Smooth muscle cell of the brain vasculature (primary cell): ENCODE measurements around the gene ZMYND15.

Experiments
- DNase-seq: peaks from one replicate; pipeline ENCODE4 v3.0.0-alpha.2; 2012; ENCODE audit warnings: low read depth, low spot score

The ZMYND15 gene

DNA sequence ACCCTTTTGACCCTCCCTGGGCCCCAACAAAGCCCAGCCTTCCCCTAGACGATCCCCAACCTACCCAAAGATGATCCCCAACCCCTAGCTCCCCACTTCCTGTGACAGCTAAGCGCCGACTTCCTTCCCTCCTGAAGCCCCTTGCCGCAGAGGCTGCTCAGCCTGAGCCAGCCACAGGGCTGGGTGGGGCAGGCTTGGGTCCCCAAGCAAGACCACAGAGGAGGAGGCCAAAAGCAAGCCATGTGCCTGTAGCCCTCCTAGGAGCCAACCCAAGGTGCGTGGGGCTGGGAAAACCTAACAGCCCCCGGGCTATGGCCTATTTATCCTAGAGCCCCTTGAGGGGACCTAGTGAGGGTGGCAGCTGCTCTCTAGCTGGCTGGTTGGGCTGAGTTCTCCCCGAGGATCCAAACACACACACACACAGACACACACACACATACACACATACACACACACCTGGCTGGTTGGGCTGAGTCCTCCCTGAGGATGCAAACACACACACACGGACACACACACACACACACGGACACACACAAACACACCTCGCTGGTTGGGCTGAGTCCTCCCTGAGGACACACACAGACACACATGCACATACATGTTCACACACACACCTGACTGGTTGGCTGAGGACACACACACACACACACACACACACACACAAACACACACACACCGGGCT, 24.4 kb upstream of the ZMYND15 start:
- no peak for DNase-seq

DNA sequence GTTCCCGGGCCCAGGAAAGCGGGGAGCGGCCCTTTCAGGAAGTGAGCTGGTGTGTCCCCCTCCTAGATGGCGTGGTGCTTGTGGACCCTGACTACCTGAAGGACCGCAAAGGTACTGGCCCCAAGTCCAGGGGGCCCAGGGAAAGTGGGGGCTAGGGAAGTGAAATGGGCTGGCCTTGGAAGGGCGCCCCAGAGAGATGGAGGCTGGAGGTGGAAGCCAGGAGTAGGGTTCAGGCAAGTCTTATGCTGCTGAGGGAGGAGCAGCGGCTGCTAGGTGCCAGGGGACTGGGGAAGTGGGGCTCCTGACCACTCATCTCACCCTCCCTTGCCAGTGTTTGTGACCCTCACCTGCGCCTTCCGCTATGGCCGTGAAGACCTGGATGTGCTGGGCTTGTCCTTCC, 23.6 kb upstream of the ZMYND15 start:
- no peak for DNase-seq

- DNase-seq, result no peak
These were observed 21.8 kb upstream of the ZMYND15 start for GRCh38 chr17:4717791-4718190.

- DNase-seq, result no peak
These were observed 21.4 kb upstream of the ZMYND15 start for GRCh38 chr17:4718276-4718675.

DNA sequence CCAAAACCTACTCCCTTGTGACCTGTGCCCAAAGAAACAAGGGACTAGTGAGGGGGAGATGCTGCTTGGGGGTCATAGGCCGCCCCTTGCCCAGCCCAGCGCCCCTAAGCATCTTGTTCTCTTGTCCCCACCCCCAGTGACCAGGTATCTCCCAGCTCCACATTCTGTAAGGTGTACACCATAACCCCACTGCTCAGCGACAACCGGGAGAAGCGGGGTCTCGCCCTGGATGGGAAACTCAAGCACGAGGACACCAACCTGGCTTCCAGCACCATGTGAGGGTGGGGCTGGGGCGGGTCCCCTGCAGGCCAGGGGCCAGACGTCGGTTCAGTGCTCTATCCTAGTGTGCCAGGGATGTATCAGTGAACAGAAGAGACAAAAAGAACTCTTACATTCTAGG, 20.5 kb upstream of the ZMYND15 start:
- DNase-seq, result no peak

DNA sequence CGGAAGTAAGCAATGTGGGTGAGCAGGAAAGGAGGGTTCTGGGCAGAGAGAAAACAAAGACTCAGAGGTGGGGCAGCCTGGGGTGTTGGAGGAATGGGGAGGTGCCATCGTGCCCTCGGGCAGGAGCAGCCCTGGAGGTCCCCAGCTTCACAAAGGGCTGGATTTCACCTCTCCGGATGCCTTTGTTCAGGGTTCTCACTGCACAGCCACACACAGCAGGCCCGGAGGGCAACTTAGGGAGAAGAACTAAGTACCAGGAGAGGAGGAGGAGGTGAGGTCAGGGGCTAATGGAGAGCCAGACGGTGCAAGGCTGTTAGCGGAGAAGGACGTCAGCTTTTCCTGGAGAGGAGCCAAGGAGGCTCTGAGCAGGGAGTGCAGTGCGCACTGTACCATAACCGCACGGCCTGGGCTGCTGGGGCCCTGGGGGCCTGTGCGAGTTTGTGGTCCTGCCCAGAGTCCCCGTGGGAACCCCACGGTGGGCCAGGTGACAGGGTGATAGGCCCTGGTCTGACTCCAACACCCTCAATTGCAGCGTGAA, 19.9 kb upstream of the ZMYND15 start:
- no peak for DNase-seq

DNA sequence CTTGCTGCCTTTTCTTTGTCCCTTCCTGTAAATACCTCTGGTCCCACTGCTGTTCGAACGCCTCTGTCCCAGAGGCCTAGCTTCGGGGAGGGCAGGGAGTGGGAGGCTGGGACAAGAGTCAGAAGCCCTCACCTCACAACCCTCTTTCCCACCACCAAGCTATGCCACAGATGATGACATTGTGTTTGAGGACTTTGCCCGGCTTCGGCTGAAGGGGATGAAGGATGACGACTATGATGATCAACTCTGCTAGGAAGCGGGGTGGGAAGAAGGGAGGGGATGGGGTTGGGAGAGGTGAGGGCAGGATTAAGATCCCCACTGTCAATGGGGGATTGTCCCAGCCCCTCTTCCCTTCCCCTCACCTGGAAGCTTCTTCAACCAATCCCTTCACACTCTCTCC, 18.8 kb upstream of the ZMYND15 start:
- DNase-seq, result no peak

DNA sequence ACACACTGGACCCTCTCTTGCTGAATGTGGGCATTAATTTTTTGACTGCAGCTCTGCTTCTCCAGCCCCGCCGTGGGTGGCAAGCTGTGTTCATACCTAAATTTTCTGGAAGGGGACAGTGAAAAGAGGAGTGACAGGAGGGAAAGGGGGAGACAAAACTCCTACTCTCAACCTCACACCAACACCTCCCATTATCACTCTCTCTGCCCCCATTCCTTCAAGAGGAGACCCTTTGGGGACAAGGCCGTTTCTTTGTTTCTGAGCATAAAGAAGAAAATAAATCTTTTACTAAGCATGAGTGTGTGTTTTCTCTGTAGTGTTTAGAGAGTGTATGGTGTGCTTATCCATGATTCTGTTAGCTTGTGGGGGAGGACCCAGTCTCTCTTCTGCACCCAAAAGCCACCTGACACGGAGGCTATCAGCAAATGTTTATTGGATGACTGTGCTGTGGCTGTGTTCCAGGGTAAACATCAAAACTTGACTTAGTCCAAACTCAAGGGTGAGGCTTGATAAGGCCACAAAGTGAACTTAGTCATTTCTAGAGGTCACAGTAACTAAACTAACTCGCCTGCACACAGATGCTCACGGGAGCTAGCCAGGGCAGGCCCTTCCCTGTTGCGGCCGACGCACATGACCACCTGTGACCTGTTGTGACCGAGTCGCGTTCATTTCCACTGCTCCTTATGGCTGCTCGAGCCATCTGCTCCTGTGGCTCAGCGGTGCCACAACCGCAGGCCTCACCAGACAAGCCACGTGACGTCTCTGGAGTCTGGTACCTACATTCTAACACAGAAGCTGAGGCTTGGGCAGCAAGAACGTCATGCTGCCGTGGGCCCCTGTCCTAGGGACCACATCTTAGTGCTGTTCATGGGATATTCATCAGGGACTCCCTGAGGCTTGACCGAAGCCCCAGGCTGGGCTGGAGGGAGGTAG, 18.2 kb upstream of the ZMYND15 start:
- no peak for DNase-seq

GRCh38 chr17:4722678-4723240, 16.9 kb upstream of the ZMYND15 start:
- DNase-seq, result no peak

DNA sequence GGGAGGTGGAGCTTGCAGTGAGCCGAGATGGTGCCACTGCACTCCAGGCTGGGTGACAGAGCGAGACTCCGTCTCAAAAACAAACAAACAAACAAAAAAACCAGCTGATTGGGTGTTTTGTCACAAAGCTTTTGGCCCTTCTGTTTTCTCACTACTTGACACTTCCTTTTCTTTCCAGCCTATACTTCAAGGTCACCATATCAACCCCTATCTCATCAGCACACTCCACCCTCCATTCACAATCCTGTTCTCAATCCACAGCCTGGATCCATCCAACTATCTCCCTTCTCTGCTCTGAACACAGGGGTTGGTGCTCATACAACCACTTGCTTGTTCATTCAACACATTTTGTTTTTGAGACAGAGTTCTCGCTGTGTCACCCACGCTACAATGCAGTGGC, 15.0 kb upstream of the ZMYND15 start:
- no peak for DNase-seq

- no peak for DNase-seq
These were observed 13.9 kb upstream of the ZMYND15 start for GRCh38 chr17:4725646-4726310.

DNA sequence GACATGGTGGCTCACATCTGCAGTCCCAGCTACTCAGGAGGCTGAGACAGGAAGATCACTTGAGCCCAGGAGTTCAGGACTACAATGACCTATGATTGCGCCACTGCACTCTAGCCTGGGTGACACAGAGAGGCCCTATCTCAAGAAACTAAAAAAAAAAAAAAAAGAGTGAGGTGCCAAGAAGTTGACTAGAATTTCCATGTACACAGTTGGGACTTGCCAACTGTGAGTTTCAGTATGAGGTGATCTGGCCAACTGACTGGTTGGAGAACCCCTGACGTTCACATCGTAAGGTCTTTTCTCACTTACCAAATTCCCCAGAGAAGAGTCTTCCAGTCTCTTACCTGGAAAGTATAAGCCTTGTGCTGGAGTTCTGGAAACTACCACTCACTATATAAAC, 11.5 kb upstream of the ZMYND15 start:
- DNase-seq, result no peak

DNA sequence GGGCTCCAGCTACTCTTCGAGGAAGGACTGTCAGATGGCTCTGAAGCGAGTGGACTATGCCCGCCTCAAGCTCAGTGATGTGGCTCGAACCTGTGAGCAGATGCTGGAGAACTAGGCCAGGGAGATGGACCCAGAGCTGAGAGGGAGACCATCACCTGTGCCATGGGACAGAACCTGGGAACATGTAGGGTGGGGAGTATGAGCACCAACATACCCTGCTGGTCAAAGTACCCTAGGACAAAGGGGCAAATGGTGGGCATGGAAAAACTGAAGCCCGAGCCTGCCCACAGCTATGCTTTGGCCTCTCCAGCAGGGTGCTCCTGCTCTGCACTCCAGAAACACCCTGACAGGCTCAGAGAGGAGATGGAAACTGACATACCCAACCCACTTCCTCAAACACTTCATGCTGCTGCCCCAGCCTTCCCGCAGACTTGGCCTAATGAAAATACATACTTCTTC, 6.5 kb upstream of the ZMYND15 start:
- DNase-seq, result no peak

DNA sequence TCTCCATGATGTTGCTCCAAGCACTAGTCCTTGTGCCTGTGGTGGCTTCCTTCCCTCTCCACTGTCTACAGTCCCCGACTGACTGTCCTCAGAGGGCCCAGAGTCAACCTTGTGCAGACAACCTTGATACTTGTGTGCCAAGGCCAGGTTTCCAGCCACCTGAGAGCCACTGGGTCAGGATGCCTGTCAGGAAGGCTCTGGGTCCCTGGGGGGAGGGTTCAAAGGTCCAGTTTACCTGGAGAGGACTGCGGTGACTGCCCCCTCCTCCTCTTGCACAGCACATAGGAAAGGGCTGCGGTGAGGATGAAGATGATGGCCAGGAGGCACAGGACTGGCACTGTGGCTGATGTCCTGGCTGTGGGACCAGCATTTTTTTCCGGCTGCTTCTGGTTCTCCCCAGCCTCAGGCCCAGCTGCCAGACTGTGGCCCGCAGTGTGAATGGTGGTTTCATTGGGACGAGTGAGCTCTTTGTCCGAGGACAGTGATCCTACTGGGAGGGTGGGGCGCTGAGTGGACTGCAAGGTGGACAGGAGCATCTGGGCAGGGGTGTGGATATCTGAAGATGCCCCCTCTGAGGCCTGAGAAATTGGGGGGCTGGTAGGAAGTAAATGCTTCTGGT, 4.7 kb upstream of the ZMYND15 start:
- DNase-seq, result no peak

- no peak for DNase-seq
These were observed 3.6 kb upstream of the ZMYND15 start for GRCh38 chr17:4735876-4736651.

DNA sequence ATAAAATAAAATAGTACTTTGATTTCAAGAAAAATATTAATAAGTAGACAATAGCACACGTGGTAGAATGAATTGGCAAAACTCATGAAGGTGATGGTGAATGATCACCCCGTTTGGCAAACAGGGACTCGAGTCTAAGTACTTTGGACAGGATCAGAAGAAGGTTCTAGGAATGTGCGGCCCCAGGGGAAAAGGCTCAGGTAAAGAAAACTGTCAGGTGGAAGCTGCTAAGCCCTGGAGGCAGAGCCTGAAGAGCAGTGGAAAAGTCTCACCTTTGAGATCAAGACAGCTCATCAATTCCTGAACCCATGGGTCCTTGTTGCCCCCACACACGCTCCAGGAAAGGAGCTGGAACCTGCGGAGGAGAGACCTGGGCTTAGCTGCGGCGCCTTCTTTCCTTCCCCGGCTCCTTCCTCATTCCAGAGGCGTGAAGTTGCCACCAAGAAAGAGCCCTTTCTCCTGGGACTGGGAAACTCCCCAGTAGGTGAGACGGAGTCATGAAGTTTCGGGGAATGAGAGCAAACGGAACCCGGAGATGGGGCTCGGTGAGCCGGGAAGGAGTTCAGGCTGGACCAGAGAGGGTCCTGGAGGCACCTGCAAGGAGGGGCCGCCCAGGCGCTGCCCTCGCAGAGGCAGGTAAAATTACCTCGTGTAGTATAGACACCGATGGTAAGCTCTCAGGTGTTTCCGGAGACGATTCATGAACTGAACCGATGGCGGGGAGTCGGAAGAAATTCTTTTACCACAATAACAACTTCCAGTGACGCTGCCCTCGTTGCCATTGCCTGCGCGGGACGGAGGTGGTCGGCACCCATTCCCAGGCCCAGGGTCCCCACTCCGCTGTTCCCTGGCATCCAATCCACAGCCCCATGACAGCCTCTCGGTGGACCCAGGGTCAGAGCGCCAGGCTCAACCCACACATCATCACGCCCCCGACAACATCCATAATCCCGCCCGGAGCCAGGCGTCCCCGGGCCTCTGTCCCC, 1.2 kb upstream of the ZMYND15 start:
- DNase-seq, result no peak

DNA sequence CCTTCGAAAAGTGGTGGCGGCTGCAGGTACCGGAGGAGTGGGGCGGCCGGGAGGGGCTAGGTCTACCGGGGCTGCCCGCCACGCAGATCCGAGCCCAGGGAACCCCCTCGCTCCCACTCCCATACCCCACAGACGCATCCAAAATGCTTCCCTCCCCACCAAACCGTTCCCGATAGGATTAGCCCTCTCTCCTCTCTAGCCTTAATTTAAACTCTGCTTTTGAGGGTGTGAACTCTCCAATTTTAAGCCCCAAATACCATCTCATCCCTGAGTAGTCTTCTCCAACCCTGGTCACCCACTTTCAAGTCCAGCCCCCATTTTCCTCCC, 355 bp downstream of the ZMYND15 start:
- DNase-seq, result no peak

- DNase-seq, result no peak
These were observed 951 bp downstream of the ZMYND15 start for GRCh38 chr17:4740584-4740983.

- DNase-seq, result no peak
These were observed 1.9 kb downstream of the ZMYND15 start for GRCh38 chr17:4741544-4741943.

DNA sequence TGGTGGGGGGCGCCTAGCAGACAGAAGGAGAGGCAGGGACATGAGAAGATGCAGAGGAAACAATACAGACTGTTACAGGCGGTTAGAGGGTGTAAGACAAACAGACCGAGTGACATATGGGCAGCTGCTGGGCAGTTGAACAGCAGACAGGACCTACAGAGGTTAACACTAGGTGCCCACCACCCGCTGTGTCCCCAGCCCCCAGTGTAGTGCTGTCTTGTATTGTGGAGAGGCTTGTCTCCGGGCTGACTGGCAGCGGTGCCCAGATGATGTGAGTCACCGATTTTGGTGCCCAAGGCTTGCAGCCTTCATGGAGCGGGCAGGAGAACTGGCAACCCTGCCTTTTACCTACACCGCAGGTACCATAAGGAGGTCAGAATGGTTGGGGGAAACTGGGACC, 2.5 kb downstream of the ZMYND15 start:
- no peak for DNase-seq
